Superior temporal gyrus (tissue), 1 donor: ENCODE results near the gene PLA1A.

ENCODE experiments used
- DNase-seq: peaks from one replicate; pipeline ENCODE4 v3.0.0-alpha.2; 2016; ENCODE audit errors: extremely low spot score

Gene PLA1A

GRCh38 chr3:119608405-119609000 lies 10.8 kb downstream of the PLA1A start:
- no peak for DNase-seq

GRCh38 chr3:119609301-119609700 lies 11.6 kb downstream of the PLA1A start:
- no peak for DNase-seq

- DNase-seq, result no peak
Observed at GRCh38 chr3:119611664-119612063, 14.0 kb downstream of the PLA1A start.

- no peak for DNase-seq
Observed at GRCh38 chr3:119613201-119613600, 15.5 kb downstream of the PLA1A start.

- DNase-seq, result no peak
Observed at GRCh38 chr3:119613872-119614271, 16.2 kb downstream of the PLA1A start.

GRCh38 chr3:119616056-119616455 lies 18.4 kb downstream of the PLA1A start:
- DNase-seq, result no peak

GRCh38 chr3:119619094-119619493 lies 21.4 kb downstream of the PLA1A start:
- DNase-seq, result no peak

GRCh38 chr3:119620899-119621298 lies 23.2 kb downstream of the PLA1A start:
- DNase-seq, result no peak

GRCh38 chr3:119624002-119624720 lies 26.5 kb downstream of the PLA1A start:
- no peak for DNase-seq

GRCh38 chr3:119625451-119626153 lies 27.9 kb downstream of the PLA1A start:
- DNase-seq, result no peak

GRCh38 chr3:119626196-119626595 lies 28.5 kb downstream of the PLA1A start:
- no peak for DNase-seq

- DNase-seq, result no peak
Observed at GRCh38 chr3:119627461-119627860, 29.8 kb downstream of the PLA1A start.

GRCh38 chr3:119628390-119628789 lies 30.7 kb downstream of the PLA1A start:
- no peak for DNase-seq

- no peak for DNase-seq
Observed at GRCh38 chr3:119628816-119629445, 31.2 kb downstream of the PLA1A start.

- no peak for DNase-seq
Observed at GRCh38 chr3:119630128-119630879, 32.6 kb downstream of the PLA1A start.

GRCh38 chr3:119630880-119631329 lies 33.2 kb downstream of the PLA1A start:
- no peak for DNase-seq

- no peak for DNase-seq
Observed at GRCh38 chr3:119631516-119631915, 33.8 kb downstream of the PLA1A start.

GRCh38 chr3:119632216-119632615 lies 34.5 kb downstream of the PLA1A start:
- DNase-seq, result no peak

GRCh38 chr3:119632829-119633228 lies 35.1 kb downstream of the PLA1A start:
- DNase-seq, result no peak

- no peak for DNase-seq
Observed at GRCh38 chr3:119635719-119636118, 38.0 kb downstream of the PLA1A start.

- DNase-seq, result no peak
Observed at GRCh38 chr3:119636249-119636648, 38.6 kb downstream of the PLA1A start.
